ENCODE data around the gene SNAPC2.
"Not testable (repeated sequence)": the region's sequence is repeated elsewhere in the genome, so short reads cannot be mapped to it uniquely, and the experiment has no call there.

SNAPC2 gene

DNA sequence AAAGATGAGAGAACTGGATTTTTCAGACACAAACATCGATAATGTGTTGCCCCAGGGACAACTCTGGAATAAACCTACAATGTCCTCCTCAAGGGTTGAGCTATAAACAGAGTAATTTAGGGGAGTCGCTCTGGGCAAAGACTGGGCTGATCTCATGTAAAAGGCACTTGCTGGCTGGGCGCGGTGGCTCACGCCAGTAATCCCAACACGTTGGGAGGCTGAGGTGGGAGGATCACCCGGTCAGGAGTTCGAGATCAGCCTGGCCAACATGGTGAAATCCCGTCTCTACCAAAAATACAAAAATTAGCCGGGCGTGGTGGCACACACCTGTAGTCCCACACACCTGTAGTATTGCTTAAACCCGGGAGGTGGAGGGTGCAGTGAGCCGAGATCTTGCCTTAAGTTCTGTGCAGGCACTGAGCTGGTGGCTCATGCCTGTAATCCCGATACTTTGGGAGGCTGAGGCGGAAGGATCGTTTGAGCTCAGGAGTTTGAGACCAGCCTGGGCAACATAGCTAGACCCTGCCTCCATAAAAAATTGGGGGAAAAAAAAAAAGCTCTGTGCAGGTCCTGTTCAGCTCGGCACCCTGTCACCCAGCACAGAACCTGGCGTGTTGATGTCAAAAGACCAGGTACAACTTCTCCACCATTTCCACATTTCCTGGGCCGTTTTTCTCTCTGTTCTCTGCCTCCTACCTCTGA is 21.9 kb downstream of the SNAPC2 start:
- DNase-seq, result no peak

GRCh38 chr19:7942981-7943443 is 22.9 kb downstream of the SNAPC2 start:
- peak; percentile 18 for DNase-seq

DNA sequence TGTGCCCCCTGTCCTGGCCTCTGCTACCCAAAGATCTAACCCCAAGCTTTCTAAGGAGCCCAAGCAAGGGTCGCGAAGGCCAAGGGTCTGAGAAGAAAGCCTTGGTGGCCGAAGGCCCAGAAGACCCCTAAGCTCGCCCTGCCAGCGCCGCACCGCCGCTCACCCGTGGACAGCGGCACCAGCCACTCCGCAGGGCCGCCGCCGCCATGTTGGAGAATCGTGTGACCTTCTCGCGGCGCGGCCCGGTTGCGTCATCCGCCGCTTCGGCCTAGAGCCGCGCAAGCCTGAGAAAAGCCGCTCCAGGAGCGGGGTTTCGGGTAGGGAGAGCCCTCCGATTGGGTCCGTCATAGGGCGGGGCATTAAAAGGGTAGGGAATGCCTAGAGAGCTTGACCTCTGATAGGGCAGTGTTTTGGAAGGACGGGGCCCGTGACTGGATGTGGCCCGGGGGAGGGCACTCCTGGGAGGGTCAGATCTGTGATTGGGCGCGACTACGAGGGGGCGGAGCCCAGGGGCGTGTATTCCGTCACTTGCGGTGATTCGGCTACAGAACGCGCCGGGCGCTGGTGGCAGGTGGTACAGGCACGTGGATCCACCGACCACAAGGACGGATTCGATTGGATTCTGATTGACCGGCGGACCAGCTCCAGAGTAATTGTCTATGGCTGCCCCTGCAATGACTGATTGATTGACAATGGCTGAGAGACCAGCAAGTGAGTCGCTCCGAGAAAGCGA is 23.5 kb downstream of the SNAPC2 start, which contains the start of gene TIMM44:
Gene TIMM44, minus strand, starts transcription at position 223 of the 733 bp plus-strand sequence. Its CDS starts 15 bp downstream, at position 208.
- DNase-seq, result peak; percentile 99

GRCh38 chr19:7944177-7944761 is 24.1 kb downstream of the SNAPC2 start:
- peak; percentile 91 for DNase-seq

GRCh38 chr19:7947939-7948338 is 27.8 kb downstream of the SNAPC2 start:
- no peak for DNase-seq

DNA sequence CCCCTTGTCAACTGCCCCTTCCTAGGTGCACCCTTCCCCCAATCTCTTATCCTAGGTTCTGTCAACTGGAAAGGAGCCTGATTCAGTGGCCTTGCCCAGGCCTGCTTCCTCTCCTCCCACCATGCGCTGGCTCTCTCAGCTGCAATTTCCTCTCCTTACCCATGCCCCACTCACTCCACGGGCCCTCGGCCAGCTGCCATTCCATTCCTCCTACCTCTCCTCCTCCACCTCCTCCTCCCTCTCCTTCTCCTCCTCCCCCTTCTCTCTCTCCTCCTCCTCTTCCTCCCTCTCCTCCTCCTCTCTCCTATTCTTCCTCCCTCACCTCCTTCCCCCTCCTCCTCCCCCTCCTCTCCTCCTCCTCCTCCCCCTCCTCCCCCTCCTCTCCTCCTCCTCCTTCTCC is 32.9 kb downstream of the SNAPC2 start:
- DNase-seq, result no peak

GRCh38 chr19:7953576-7953975 is 33.4 kb downstream of the SNAPC2 start:
- no peak for DNase-seq

GRCh38 chr19:7955696-7956095 is 35.6 kb downstream of the SNAPC2 start:
- no peak for DNase-seq

DNA sequence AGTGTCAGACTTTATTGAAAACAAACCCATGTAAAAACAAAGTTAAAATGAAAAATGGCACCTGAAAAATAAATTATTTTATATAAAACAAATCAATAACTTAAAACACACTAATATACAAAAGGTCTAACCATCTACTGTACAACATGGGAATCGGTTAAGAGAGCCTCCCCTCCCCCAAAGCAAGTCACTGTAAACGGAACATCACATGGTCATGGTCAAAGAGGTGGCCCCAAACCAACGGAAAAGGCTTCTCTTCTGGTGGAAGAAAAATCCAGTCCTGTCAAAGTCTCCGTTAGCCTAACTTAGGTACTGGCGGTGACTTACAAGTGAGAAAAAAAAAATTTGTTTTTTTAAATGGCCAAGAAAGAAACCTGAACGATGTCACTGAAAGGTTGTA is 39.1 kb downstream of the SNAPC2 start:
- DNase-seq, result no peak

DNA sequence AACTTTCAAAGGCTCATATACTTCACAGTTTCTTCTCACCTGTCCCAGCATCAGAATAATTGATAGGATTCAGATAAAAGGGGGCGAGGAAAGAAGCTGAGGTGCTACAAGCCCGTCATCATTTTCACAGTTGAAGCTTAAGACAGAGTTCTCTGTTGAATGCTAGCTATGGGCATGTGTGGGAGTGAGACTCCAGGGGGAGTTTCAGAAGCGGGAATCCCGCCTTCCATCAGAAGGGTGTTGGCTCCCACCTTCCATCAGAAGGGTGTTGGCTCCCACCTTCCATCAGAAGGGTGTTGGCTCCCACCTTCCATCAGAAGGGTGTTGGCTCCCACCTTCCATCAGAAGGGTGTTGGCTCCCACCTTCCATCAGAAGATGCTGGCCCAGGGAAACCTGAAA is 40.9 kb downstream of the SNAPC2 start:
- DNase-seq, result not testable (repeated sequence)

DNA sequence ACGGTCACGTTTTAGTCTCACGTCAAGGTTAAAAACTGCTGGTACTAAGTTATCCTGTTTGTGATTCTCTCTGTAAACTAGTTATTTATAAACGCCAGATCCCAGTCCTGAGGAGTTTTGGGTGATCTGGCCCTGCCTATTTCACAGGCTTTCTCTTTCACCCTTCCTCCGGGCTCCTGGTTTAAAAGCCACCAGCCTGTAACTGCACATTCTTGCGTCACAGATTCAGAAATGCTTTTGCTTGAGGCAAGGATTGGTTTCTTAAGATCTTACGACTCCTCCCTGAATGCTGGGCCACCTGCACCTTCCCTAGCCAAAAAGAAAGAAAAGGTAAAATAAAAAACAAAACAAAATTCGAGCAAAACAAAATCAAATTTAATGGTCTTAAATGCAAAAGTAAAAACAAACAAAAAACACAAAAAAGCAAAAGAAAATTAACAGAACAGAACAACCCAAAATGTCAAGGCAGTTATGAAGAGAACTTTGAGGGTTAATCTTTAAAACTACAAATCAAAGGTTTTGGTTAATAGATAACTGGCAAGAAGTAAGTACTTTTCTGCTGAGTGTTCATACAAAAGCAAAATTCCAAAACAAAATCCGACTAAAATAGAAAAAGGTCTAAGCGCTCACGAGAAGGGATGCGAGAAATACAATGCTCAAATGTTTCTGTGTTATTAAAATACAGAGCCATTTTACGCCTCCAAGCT is 41.9 kb downstream of the SNAPC2 start:
- DNase-seq, result no peak

- no peak for DNase-seq
Observed at GRCh38 chr19:7962644-7963268, 42.6 kb downstream of the SNAPC2 start.

DNA sequence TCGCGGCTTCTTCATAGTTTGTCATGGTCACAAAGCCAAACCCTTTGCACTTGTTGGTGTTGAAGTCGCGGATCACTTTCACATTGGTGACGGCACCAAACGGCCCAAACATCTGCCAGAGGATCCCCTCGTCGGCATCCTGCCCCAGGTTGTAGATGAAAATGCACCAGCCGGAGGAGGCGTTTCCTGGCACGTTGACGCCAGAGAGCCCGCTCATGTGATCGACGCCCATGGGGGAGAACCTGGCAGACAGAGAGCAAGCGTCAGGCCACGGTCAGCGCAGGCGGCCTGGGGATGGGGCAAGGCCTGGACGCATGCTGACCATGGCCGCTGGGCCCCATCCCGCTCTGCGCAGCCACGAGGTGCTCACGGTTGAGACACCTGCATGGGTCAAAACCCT is 43.4 kb downstream of the SNAPC2 start:
- no peak for DNase-seq

DNA sequence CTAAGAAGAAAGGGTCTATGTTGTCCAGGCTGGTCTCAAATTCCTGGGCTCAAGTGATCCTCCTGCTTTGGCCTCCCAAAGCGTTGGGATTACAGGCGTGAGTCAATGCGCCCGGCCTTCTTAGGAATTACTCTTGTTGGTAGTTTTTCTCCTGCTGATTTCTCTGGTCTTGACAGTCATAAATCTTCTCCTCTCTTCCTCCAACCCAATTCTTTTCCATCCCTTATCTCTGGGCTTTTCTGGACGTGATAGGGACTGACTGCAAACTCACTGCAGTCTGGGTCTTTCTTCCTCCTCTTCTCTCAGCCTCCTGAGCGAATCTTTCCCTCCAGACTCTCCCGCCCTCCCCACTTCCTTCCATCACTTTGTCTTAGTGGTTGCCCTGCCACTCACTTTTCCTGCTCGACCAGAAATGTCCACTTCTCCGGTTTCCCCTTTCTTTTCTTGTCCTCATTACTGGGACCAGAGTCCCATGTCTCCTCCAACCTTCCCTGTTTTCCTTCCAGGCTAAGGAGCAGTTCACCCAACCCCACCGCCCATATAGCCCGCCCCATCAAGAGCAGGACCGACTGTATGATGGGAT is 45.2 kb downstream of the SNAPC2 start:
- no peak for DNase-seq

DNA sequence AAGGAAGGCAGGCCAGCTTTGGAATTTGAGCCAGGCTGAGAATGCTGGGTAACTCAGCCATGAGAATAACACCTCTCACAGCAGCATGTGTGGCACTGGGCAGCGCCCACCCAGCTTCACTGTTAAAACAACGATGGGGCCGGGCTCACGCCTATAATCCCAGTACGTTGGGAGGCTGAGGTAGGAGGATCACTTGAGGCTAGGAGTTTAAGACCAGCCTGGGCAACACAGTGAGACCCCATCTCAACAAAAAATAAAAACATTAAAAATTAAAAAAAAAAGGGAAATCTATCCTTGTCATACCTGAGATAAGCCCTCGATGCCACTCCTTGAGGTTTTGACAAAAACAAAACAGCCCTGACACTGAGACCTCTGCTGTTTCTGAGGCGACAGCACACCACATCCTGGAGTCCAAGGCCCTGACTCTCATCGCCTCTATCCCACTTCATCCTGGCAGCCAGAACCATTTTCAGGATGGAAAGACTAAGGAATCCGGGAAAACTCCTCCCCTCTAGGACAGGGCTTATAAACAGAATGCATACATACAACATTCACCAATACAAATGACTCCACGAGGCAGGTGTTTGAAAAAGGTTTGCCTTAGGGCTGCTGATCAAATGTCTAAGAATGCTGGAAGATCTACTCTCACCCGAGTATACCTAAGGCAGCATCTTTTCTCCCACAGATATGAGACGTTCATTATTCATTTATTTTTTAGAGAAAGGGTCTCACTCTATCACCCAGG is 46.0 kb downstream of the SNAPC2 start:
- DNase-seq, result no peak

GRCh38 chr19:7968008-7968795 is 48.1 kb downstream of the SNAPC2 start:
- DNase-seq, result no peak

DNA sequence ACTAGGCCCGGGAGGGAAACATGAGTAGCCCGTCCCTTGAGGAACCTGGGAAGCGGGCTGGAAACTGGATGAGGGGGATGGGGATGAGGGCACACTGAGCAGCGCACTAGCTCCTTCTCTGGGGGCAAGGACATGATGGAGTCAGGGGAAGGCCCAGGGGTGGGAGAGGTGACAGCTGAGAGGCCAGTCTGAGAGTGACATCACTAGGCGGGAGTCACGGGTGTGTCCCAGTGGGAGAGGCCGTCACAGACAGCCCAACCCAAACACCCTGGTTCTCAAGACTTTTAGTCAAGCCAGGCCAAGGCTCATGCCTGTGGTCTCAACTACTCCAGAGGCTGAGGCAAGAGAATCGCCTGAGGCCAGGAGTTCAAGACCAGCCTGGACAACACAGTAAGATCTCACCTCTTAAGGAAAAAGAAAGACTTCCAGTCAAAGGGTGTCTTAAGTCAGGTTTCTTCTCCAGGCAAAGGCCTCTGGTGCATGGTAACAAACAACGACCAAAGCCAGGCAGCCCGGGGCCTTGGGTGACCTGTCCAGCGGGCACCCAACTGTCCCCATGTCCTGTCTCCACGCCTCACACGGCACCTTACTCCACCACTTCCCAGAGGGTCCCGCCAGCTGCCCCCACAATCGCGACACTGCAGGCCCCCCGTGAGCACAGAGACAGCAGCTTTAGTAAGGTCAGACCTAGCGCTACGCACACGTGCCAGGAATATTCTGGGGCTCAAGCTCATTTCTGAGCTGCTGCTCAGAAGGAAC is 48.8 kb downstream of the SNAPC2 start:
- DNase-seq, result no peak

- no peak for DNase-seq
Observed at GRCh38 chr19:7969555-7969939, 49.4 kb downstream of the SNAPC2 start.

DNA sequence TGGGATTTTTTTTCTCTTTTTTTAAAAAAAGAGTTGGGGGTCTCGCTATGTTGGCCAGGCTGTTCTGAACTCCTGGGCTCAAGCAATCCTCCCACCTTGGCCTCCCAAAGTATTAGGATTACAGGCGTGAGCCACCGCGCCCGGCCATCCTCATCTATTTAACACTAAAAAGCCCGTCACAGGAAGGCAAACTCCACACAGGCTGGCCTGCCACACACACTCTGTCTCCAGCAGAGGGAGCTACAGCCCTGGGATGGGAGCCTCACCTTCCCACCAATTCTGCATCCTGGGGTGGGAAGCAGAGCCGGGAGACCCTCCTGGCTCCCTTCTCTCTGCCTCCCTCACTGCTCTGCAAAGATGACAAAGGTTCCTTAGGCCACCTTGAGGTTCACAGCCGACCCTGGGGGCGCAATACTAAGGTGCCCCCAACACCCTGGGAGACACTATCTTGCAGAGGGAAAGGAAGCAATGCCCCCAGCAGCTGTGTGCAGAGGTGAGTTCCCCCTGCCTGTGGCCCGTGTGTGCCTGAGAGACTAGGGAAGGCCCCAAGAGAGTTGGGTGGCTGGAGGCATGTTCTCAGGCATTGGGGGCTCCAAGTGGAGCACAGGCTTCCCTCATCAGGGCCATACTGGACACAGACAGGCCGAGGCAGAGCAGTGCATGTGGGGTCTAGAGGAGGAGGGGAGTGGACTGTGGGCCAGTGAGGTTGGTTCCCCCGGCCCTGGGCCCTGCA is 50.7 kb downstream of the SNAPC2 start:
- peak; percentile 31 for DNase-seq
